IPS DF 4.7 (cell line): ENCODE data around the gene KLF3.
"Not testable (repeated sequence)": the region's sequence is repeated elsewhere in the genome, so short reads cannot be mapped to it uniquely, and the experiment has no call there.

Experiments used
- DNase-seq: peaks from one replicate; pipeline ENCODE4 v3.0.0-alpha.2; 2013; ENCODE audit warnings: low spot score; ENCODE audit errors: extremely low read depth

Gene KLF3

GRCh38 chr4:38663801-38664705, at the start of gene KLF3:
KLF3 (plus strand) TSS chr4:38664199; CDS start chr4:38680626, 16,427 bp downstream.
- DNase-seq, result no peak

GRCh38 chr4:38614231-38614630, 49.8 kb upstream of the KLF3 start:
- no peak for DNase-seq

GRCh38 chr4:38615847-38616246, 48.2 kb upstream of the KLF3 start:
- no peak for DNase-seq

GRCh38 chr4:38618505-38618904, 45.5 kb upstream of the KLF3 start:
- no peak for DNase-seq

- no peak for DNase-seq
These were observed 44.7 kb upstream of the KLF3 start for GRCh38 chr4:38619316-38619715.

- DNase-seq, result no peak
These were observed 43.9 kb upstream of the KLF3 start for GRCh38 chr4:38620065-38620464.

GRCh38 chr4:38620527-38621027, 43.4 kb upstream of the KLF3 start:
- DNase-seq, result no peak

- no peak for DNase-seq
These were observed 42.8 kb upstream of the KLF3 start for GRCh38 chr4:38621028-38621684.

- DNase-seq, result no peak
These were observed 42.2 kb upstream of the KLF3 start for GRCh38 chr4:38621831-38622230.

- DNase-seq, result not testable (repeated sequence)
These were observed 41.7 kb upstream of the KLF3 start for GRCh38 chr4:38622340-38622739.

- no peak for DNase-seq
These were observed 40.7 kb upstream of the KLF3 start for GRCh38 chr4:38623260-38623659.

GRCh38 chr4:38624311-38624710, 39.7 kb upstream of the KLF3 start:
- no peak for DNase-seq

- no peak for DNase-seq
These were observed 38.5 kb upstream of the KLF3 start for GRCh38 chr4:38625508-38625907.

GRCh38 chr4:38626901-38627444, 37.0 kb upstream of the KLF3 start:
- DNase-seq, result not testable (repeated sequence)

GRCh38 chr4:38630519-38630918, 33.5 kb upstream of the KLF3 start:
- DNase-seq, result no peak

GRCh38 chr4:38634047-38634759, 29.8 kb upstream of the KLF3 start:
- no peak for DNase-seq

GRCh38 chr4:38639242-38639641, 24.8 kb upstream of the KLF3 start:
- DNase-seq, result no peak

GRCh38 chr4:38641811-38642210, 22.2 kb upstream of the KLF3 start:
- DNase-seq, result no peak

- no peak for DNase-seq
These were observed 19.8 kb upstream of the KLF3 start for GRCh38 chr4:38644201-38644600.

GRCh38 chr4:38647101-38647819, 16.7 kb upstream of the KLF3 start:
- DNase-seq, result no peak

- no peak for DNase-seq
These were observed 13.9 kb upstream of the KLF3 start for GRCh38 chr4:38650133-38650532.
